ENCODE measurements around the gene PLAU.
"Not testable (repeated sequence)": the region's sequence is repeated elsewhere in the genome, so short reads cannot be mapped to it uniquely, and the experiment has no call there.

Gene PLAU

DNA sequence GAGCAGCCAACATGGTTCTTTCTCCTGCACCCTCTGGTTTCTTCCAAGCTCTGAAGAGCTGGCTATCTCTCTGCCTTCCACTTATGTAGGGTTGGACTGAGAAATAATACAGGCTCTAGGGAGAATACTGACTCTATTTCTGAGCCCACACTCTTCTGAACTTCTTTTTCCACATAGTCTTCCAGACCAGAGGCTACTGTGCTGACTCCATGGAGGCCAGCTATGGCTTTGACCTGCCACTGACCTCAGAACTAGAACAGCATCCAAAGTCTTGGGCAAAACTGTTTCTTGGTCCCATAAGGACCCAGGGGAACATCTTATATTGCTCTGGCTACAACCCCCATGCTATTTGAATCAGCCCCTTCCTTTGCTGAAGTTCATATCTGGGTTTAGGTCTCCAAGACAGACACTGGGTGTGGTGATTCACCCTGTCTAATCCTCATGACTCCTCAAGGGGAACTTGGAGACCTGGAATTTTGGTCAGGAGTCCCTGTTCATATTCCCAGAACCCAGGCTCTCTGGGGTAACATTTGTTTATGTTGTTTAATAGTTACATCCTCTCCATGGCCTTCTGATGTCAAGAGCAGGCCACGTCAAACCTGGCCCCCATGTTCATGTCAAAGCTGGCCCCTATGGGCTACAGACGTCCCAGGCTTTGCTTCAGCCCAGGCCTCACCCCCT is 12.1 kb upstream of the PLAU start:
- no peak for DNase-seq

DNA sequence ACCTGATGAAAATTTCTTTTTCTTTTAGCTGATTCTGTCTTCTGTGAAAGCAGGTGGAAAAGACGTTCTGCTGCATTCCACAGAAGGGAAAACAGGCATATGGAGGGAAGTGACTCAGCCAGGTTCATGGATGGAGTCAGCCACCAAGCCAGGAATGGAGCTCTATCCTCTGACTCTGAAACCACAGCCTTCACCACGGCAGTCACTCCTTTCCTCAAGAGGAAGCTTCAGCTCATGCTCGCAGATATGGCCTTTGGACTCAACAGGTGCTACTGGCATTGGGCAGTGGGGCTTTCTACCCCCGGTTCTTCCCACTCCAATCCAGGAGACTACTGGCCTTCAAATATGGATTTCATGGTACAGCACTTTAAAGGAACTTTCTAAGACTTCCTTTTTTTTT is 11.5 kb upstream of the PLAU start:
- DNase-seq: no peak

DNA sequence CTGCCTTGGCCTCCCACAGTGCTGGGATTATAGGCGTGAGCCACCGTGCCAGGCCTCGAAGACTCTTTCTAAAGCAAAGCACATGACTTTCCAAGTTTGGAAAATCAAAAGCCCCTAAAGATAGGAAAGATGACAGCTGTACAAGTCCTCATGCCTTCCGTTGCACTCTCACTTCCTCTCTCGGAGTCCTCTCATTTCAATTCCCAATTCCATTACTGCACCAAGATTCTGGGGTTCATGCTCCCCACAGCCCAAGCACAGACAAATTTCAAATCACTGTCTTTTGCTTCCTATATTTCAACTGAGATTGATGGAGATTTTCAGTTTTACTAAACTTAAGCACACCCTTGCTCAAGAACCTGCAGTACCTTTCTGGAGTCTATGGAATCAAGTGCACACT is 10.9 kb upstream of the PLAU start:
- DNase-seq: no peak

DNA sequence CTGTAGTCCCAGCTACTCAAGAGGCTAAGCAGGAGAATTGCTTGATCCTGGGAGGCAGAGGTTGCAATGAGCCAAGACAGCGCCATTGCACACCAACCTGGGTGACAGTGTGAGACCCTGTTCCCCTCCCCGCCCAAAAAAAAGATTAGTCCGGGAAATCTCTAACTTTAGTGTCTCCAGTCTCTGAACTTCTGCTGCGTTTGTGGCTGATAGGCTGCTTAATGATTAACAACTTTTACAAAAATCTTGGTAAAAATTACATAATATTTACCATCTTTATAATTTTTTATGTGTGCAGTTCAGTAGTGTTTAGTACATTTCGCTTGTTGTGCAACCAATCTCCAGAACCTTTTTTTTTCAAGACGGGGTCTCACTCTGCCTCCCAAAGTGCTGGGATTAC is 9.7 kb upstream of the PLAU start:
- no peak for DNase-seq

DNA sequence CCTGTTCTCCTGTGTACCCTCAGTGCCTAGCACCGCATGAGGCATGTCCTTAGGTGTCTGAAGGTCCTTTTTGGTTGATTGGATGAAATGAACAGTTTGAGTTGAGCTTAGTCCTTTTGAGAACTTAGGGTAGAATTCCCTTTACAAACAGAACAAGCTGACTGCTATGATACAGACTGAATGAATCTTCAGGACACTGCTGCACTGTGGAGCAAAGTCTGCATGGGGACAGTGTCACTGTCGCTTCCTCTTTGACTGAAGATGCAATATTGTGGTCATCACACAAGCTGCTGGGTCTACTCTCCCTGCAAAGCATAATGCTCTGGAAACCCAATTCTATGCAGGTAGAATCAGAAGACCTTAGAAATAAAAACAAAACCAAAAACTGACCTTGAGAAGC is 8.6 kb upstream of the PLAU start:
- no peak for DNase-seq

DNA sequence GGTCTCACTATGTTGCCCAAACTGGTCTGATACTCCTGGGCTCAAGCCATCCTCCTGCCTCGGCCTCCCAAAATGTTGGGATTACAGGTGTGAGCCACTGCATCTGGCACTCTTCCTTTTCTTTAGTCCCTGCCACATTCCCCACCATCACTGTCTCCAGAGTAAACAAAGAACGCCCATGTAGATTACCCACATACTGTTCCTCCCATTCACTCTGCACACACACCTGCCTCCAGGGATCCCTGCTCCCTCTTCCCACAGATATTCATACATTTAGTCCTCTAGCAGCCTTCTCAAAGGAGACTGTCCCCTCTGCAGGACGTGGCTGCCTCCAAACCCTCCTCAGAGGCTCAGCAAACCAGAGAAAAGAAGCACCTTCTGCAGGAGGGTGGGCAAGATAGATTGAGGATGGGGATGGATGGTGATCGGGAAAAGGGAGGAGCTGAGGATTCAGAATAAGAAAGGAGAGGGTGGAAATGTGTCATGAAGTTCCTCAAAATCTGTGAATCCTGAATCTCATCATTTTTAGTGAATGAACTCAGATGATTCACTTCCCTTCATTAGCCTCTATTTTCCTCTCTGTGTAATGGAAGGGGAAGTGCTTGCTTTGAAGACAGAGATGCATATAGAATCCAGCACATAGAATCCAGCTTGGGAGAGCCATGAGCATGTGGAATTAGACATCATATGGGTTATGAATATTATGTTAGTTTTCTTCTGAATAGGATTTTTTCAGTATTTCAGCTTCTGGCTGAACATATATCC is 5.5 kb upstream of the PLAU start:
- DNase-seq: no peak

DNA sequence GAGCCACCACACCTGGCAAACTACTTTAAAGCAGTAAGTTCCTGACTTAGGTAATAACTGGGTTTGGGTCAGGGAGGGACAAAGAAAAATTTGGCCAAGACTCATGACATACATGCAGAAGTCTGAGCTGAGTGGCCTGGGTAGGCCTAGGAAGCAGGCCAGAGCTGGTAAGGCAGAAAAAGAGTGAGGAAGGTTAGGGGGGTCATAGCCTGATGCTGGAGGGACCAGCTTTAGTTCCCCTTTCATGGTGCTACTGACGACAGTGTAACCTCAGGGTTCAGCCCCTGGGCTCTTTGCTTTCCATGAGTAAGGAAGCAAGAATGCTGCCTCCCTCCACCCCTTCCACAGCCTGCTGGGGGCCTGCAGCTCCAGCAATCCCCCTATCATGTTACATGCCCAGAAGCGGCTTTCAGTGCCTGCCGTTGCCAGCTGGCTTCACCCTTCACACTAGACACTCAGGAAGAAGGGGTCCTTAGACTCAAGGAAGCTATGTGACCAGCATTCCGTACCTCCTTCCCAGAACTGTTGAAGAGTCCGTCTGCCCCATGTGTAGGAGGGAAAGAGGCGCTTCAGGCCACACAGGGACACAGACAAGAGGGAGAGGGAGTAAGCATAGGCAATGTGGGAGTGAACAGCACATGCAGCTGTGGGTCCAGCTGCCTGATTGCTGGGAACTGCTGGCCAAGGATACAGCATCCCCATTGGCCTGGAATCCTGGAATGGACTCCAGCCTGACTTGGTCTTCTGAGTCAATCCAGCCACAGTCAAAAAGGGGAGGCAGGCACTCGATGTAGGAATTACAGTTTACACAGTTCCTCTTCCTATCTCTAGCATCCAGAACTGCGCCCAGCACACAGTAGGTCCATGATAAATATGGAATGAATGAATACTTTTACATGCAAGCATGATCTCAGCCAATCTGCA is 4.1 kb upstream of the PLAU start:
- DNase-seq: no peak

DNA sequence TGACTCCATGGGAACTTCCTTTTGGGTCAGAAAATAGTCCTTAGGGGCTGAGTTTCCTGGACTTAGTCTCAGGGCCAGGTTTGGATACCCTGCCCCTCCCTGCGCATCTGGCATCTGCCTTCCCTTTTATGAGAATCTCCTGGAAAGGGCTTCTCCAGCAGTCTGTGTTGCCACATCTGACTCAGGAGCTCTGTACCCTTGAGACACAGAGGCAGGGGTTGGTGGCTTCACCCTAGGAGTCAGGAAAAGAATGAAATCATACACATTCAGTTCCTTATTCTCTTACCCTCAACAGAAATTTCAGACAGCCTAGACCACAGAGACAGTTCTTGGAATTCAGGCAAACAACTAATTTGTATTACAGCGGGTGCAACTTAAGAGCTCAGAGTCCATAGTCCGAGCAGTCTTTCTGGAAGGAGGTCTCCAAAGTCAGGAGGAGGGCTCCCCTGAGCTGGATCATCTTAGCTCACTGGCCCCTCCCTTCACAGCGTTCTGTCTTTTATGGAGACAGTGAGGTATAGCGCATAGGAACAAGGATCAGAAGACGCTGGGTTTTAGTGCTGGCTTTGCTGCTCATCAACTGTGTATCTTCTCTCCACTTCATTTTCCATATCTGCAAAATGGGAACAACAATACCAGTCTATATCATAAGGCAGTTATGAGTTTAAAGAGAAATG is 3.0 kb upstream of the PLAU start:
- no peak for DNase-seq

DNA sequence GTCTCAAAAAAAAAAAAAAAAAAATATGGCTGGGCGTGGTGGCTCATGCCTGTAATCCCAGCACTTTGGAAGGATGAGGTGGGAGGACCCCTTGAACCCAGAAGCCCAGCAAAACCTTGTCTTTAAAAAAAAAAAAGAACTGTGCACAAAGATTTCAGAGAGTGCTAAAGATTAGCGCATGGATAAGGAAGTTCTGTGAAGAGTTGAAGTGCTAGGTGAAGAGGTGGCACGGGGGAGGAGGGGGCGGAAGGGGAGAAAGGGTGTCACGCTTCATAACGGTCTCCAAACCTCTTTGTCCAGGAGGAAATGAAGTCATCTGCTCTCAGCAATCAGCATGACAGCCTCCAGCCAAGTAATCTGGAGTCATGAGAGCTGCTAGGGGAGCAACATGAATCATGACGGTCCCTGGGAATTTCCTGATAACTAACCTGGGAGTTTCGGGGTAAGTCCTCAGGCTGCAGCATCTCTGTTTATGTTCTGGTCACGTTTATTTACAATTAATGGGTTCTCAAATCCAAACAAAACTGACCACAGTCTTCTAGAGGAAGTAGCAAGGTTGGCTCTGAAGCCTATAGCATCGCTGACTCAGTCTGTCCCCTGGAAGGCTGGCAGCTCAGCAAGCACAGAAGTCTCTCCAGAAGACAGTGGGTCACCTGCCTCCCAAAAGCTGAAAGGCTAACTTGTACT is 1.9 kb upstream of the PLAU start:
- peak in 3 of 5 experiments; percentile 31 to 91 (median 44) for DNase-seq

DNA sequence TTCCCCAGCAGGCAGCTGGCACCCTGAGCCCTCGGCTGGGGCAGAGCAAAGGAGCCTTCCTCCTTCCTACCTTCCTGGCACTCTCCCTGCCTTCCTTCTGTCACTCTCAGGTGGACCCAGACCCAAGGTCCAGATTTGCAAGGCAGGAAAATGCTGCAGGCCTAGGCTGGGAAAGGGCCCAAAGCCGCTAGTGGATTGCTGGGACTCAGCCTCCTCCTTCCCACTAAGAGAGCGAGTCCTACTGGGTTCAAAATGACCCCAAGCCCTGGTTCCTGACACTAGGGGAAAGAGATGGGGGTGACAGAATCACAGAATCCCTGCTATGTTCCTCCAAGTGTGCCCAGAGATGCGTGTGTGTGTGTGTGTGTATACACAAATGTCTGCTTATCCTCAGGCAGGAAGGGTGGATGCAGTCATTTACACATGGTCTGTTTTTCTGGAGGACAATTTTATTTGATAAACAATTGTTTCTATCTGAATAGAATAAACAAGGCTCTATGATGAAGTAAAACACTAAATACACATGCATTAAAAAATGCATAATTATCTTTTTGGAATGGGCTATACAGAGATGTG is 1.3 kb upstream of the PLAU start:
- no peak for DNase-seq

DNA sequence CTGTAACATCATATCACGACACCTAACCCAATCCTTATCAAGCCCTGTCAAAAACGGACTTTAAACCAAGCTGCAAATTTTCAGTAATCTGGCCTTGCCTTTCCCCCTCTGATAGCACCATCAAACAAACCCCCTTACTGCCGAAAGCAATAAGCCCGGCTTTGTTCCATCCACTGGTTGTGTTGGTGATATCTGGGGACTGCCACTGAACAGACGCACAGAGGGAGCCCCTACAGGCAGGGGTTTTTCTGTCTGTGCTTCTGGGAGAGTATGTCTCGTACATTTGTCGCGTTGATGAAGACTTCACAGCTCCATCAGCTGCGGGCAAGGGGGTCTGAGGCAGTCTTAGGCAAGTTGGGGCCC is 550 bp upstream of the PLAU start:
- peak in 1 of 5 experiments; percentile 35 for DNase-seq

DNA sequence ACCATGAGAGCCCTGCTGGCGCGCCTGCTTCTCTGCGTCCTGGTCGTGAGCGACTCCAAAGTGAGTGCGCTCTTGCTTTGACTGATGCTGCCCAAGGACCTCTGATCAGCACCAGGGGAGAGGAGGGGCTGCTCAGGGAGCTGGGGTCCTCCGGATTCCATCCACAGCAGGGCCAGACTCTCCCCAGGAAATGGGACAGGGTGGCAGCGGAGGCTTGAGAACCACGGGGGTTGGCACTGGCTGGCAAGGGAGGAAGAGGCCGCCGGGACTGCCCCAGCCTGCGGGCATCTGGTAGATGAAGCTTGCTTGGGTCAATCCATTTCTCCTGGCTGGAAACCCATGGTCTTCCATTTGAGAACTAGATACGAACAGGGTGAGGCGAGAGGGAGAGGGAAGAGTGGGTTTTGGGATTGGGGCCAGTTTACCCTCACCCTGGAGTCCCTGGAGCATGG is 647 bp downstream of the PLAU start:
- no peak for DNase-seq

DNA sequence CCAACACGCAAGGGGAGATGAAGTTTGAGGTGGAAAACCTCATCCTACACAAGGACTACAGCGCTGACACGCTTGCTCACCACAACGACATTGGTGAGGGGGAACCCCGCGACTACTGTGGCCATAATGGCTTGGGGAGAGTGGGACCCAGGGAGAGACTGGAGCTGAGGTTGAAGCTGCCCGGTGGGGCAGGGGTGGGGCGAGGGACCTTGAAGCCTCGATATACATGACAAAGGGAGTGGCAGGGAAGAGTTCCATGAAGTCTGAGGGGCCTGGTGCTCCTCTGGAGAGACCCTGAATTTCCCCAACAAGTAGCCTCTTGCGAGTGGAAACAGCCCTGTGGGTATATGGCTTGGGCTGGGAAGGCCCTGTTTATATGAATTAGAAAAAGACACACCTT is 3.1 kb downstream of the PLAU start:
- no peak for DNase-seq

DNA sequence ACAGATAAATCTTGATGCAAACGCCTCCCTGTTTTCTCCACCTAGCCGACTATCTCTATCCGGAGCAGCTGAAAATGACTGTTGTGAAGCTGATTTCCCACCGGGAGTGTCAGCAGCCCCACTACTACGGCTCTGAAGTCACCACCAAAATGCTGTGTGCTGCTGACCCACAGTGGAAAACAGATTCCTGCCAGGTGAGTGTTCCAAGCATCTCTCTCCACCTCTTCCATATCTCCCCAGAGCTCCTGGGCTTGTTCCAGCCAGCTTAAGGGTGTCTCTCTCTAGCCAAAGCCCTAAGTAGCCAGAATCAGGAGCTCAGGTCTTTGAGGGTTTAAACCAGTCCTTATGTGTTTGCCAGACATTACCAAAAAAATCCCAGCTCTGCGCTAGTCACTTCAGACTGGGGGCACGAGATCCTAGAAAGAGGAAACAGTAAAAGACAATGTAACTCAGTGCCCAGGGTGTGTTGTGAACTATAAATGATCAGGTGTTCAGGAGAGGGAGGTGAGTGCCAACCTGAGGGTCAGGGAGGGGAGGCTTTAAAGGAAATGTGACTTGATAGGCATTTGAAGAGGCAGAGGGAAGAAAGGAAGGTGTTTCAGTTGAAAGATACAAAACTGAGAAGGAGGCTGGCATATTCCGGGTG is 4.4 kb downstream of the PLAU start:
- no peak for DNase-seq

DNA sequence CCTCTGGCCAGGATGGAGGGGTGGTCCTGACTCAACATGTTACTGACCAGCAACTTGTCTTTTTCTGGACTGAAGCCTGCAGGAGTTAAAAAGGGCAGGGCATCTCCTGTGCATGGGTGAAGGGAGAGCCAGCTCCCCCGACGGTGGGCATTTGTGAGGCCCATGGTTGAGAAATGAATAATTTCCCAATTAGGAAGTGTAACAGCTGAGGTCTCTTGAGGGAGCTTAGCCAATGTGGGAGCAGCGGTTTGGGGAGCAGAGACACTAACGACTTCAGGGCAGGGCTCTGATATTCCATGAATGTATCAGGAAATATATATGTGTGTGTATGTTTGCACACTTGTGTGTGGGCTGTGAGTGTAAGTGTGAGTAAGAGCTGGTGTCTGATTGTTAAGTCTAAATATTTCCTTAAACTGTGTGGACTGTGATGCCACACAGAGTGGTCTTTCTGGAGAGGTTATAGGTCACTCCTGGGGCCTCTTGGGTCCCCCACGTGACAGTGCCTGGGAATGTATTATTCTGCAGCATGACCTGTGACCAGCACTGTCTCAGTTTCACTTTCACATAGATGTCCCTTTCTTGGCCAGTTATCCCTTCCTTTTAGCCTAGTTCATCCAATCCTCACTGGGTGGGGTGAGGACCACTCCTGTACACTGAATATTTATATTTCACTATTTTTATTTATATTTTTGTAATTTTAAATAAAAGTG is 6.0 kb downstream of the PLAU start:
- DNase-seq: no peak

DNA sequence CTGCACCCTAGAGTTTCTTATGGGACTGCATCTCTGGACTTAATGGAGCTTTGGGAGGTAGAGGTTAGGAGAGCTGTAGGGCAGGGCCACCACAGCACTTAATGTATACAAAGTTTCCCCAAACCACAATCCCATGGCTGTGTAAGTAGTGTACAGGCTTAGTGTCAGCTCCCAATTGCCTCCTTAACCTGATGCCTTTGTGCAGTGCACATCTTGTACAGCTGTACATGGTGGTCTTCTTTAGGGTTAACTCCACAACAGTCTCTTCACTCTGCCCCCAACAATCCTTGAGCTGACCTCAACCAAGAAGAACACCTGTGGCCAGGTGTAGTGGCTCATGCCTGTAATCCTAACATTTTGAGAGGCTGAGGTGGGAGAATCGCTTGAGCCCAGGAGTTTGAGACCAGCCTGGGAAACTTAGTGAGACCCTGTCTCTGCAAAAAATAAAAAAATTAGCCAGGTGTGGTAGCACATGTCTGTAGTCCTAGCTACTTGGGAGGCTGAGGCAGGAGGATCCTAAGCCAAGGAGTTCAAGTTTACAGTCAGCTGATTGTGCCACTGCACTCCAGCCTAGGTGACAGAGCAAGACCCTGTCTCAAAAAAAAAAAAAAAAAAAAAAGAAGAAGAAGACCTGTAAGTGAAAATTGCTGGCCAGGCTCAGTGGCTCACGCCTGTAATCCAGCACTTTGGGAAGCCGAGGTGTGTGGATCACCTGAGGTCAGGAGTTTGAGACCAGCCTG is 6.8 kb downstream of the PLAU start:
- DNase-seq: no peak

DNA sequence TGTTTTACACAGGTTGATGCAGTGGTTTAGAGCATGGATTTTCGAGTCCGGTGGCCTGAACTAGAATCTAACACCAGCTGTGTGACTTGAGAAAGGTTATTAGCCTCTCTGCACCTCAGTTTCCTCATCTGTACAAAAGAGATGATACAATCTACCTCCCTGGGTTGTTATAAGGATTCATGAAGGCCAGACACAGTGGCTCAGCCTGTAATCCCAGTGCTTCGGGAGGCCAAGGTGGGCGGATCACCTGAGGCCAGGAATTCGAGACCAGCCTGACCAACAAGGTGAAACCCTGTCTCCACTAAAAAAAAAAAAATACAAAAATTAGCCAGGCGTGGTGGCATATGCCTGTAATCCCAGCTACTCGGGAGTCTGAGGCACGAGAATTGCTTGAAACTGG is 8.5 kb downstream of the PLAU start:
- not testable (repeated sequence) for DNase-seq

DNA sequence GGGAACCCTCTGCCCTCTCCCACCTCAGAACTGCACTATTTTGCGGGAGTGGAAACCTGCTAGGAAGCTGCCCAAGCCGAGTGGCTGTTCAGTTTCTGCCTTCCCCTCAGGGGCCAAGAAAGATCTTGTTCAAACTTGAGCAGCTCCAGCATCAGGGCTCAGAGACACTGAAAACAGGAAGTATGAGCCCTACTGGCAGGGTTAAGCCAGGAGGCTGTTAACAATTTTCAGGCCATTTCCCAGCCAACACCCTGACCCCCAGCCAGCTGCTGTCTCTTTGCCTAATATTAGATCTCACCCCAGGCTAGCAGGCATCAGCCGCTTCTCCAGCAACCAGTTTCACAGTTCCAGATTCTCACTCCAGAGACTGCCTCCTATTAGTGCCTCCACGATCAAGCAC is 9.2 kb downstream of the PLAU start:
- DNase-seq: peak in 1 of 5 experiments; percentile 26

DNA sequence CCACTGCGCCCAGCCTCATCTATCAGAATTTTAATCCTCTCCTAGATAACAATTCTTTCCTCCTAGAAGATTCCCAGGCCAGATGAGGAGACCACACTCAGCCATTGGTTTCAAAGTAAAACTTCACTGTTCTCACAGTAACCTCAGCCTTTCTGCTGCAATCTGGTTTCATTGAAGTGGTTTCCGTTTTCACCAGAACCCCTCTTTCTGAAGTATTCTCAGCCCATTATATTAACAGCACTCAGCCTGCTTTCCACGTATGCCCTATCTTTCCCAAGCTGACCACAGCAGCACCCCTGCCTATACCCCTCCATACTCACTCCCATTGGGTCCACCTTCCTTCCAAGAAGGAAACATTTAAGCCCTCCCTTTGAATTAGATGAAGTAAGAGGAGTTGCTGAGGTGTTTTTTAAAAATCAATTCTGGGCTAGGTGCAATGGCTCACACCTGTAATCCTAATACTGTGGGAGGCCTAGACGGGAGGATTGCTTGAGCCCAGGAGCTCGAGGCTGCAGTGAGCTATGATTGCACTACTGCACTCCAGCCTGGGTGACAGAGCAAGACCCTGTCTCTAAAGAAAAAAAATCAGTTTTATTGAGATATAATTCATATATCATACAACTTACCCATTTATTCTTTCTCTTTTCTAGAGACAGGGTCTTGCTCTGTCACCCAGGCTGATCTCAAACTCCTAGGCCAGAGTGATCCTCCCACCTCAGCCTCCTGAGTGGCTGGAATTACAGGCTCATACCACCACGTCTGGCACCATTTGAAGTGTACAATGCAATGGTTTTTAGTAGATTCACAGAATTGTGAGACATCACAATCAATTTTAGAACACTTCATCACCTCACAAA is 11.3 kb downstream of the PLAU start:
- peak in 2 of 5 experiments; percentile 50 to 78 for DNase-seq
